Liver (tissue), 3 donors: ENCODE data around the gene THAP11.

ENCODE experiments used
- GABPA ChIP-seq, 2 donors: IDR thresholded peaks in 1 of 2; conservative IDR thresholded peaks in 1 of 2; 2 replicates each; pipeline ENCODE4 v1.6.1; 2016; ENCODE audit warnings: antibody characterized with exemption in 2 of 2, mild to moderate bottlenecking in 1 of 2, moderate library complexity in 1 of 2
- HNF4G ChIP-seq: IDR thresholded peaks from 2 replicates; pipeline ENCODE4 v1.6.1; 2016; ENCODE audit warnings: antibody characterized with exemption
- TAF1 ChIP-seq: conservative IDR thresholded peaks from 2 replicates; pipeline ENCODE4 v1.6.1; 2016; ENCODE audit warnings: antibody characterized with exemption, mild to moderate bottlenecking
- YY1 ChIP-seq: IDR thresholded peaks from 2 replicates; pipeline ENCODE4 v1.6.1; 2016; ENCODE audit warnings: antibody characterized with exemption, mild to moderate bottlenecking
- TF ChIP-seq, protein P1 (sequence below): fragments of 150-350 bp; IDR thresholded peaks from 2 replicates; pipeline ENCODE4 v1.5.1; 2017; ENCODE audit warnings: improper control_type of control experiment, low read depth, low read length; ENCODE audit not compliant: missing input control
- TF ChIP-seq, protein P2 (sequence below): IDR thresholded peaks from 2 replicates; pipeline ENCODE4 v1.6.1; 2016; ENCODE audit warnings: antibody characterized with exemption
- TF ChIP-seq, protein P3 (sequence below): IDR thresholded peaks from 2 replicates; pipeline ENCODE4 v1.6.1; 2016; ENCODE audit warnings: antibody characterized with exemption
- TF ChIP-seq, protein P4 (sequence below): IDR thresholded peaks from 2 replicates; pipeline ENCODE4 v1.6.1; 2016; ENCODE audit warnings: antibody characterized with exemption
- TF ChIP-seq, protein P5 (sequence below): IDR thresholded peaks from 2 replicates; pipeline ENCODE4 v1.6.1; 2016; ENCODE audit warnings: antibody characterized with exemption, mild to moderate bottlenecking
- donor health status: healthy.
- donor health status: healthy.

DNA sequence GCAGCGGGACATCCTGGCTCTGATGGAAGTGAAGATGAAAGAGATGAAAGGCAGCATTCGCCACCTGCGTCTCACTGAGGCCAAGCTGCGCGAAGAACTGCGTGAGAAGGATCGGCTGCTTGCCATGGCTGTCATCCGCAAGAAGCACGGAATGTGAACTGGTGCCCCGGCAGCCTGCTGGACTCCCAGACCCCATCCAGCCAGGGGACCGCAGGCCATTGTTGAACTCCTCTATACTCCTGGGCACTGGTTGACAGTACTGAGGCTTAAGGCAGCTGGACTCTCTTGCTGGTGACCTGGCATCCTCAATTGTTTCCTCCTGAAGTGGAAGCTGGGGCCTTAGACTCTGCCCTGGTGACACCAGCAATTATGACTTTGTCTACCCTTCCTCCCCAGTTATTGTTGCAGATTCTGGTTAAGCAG is 1.2 kb downstream of the THAP11 start:
- TF ChIP-seq GABPA (IDR thresholded peaks at IDR 0.05 in 1 of 2, conservative IDR thresholded peaks at IDR 0.05 in 1 of 2) (no peak), HNF4G (no peak), TAF1 (no peak), YY1 (no peak)
- TF ChIP-seq, protein P1, sequence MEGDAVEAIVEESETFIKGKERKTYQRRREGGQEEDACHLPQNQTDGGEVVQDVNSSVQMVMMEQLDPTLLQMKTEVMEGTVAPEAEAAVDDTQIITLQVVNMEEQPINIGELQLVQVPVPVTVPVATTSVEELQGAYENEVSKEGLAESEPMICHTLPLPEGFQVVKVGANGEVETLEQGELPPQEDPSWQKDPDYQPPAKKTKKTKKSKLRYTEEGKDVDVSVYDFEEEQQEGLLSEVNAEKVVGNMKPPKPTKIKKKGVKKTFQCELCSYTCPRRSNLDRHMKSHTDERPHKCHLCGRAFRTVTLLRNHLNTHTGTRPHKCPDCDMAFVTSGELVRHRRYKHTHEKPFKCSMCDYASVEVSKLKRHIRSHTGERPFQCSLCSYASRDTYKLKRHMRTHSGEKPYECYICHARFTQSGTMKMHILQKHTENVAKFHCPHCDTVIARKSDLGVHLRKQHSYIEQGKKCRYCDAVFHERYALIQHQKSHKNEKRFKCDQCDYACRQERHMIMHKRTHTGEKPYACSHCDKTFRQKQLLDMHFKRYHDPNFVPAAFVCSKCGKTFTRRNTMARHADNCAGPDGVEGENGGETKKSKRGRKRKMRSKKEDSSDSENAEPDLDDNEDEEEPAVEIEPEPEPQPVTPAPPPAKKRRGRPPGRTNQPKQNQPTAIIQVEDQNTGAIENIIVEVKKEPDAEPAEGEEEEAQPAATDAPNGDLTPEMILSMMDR: no peak
- TF ChIP-seq, protein P2, sequence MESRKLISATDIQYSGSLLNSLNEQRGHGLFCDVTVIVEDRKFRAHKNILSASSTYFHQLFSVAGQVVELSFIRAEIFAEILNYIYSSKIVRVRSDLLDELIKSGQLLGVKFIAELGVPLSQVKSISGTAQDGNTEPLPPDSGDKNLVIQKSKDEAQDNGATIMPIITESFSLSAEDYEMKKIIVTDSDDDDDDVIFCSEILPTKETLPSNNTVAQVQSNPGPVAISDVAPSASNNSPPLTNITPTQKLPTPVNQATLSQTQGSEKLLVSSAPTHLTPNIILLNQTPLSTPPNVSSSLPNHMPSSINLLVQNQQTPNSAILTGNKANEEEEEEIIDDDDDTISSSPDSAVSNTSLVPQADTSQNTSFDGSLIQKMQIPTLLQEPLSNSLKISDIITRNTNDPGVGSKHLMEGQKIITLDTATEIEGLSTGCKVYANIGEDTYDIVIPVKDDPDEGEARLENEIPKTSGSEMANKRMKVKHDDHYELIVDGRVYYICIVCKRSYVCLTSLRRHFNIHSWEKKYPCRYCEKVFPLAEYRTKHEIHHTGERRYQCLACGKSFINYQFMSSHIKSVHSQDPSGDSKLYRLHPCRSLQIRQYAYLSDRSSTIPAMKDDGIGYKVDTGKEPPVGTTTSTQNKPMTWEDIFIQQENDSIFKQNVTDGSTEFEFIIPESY: no peak
- TF ChIP-seq, protein P3, sequence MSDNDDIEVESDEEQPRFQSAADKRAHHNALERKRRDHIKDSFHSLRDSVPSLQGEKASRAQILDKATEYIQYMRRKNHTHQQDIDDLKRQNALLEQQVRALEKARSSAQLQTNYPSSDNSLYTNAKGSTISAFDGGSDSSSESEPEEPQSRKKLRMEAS: no peak
- TF ChIP-seq, protein P4, sequence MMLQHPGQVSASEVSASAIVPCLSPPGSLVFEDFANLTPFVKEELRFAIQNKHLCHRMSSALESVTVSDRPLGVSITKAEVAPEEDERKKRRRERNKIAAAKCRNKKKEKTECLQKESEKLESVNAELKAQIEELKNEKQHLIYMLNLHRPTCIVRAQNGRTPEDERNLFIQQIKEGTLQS: no peak
- TF ChIP-seq, protein P5, sequence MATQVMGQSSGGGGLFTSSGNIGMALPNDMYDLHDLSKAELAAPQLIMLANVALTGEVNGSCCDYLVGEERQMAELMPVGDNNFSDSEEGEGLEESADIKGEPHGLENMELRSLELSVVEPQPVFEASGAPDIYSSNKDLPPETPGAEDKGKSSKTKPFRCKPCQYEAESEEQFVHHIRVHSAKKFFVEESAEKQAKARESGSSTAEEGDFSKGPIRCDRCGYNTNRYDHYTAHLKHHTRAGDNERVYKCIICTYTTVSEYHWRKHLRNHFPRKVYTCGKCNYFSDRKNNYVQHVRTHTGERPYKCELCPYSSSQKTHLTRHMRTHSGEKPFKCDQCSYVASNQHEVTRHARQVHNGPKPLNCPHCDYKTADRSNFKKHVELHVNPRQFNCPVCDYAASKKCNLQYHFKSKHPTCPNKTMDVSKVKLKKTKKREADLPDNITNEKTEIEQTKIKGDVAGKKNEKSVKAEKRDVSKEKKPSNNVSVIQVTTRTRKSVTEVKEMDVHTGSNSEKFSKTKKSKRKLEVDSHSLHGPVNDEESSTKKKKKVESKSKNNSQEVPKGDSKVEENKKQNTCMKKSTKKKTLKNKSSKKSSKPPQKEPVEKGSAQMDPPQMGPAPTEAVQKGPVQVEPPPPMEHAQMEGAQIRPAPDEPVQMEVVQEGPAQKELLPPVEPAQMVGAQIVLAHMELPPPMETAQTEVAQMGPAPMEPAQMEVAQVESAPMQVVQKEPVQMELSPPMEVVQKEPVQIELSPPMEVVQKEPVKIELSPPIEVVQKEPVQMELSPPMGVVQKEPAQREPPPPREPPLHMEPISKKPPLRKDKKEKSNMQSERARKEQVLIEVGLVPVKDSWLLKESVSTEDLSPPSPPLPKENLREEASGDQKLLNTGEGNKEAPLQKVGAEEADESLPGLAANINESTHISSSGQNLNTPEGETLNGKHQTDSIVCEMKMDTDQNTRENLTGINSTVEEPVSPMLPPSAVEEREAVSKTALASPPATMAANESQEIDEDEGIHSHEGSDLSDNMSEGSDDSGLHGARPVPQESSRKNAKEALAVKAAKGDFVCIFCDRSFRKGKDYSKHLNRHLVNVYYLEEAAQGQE: no peak
